IMR-90 (cell line): Measurements from ENCODE around the gene OR11G2.

Source experiments
- BHLHE40 ChIP-seq: fragments of 150-350 bp; IDR thresholded peaks from 2 replicates; pipeline ENCODE4 v1.6.1; 2016; ENCODE audit warnings: mild to moderate bottlenecking, low read depth, low read length
- MAFK ChIP-seq: IDR thresholded peaks from 2 replicates; pipeline ENCODE4 v1.6.1; 2012; ENCODE audit warnings: low read depth, low read length, improper control_type of control experiment
- MXI1 ChIP-seq: IDR thresholded peaks from 2 replicates; pipeline ENCODE4 v1.6.1; 2012; ENCODE audit warnings: low read depth, mild to moderate bottlenecking, low read length, moderate library complexity, borderline replicate concordance
- POLR2A ChIP-seq: IDR thresholded peaks from 2 replicates; pipeline ENCODE4 v1.6.1; 2012; ENCODE audit warnings: mild to moderate bottlenecking, low read depth, low read length
- RFX5 ChIP-seq: IDR thresholded peaks from 2 replicates; pipeline ENCODE4 v1.8.0; 2012; ENCODE audit warnings: low read depth, mild to moderate bottlenecking, low read length, moderate library complexity
- SMC3 ChIP-seq: fragments of 150-350 bp; IDR thresholded peaks from 2 replicates; pipeline ENCODE4 v1.6.1; 2016; ENCODE audit warnings: low read depth, mild to moderate bottlenecking, antibody characterized with exemption, low read length, moderate library complexity
- TF ChIP-seq, protein P1 (sequence below): conservative IDR thresholded peaks from 2 replicates; pipeline ENCODE4 v1.5.1; 2012; ENCODE audit warnings: mild to moderate bottlenecking, low read depth, low read length, improper control_type of control experiment
- TF ChIP-seq, protein P2 (sequence below): fragments of 150-350 bp; IDR thresholded peaks from 2 replicates; pipeline ENCODE4 v1.6.1; 2016; ENCODE audit warnings: low read depth, mild to moderate bottlenecking, low read length, moderate library complexity, borderline replicate concordance
- TF ChIP-seq, protein P3 (sequence below): fragments of 150-350 bp; IDR thresholded peaks from 2 replicates; pipeline ENCODE4 v1.6.1; 2017; ENCODE audit warnings: mild to moderate bottlenecking, antibody characterized with exemption, low read length, low read depth

DNA sequence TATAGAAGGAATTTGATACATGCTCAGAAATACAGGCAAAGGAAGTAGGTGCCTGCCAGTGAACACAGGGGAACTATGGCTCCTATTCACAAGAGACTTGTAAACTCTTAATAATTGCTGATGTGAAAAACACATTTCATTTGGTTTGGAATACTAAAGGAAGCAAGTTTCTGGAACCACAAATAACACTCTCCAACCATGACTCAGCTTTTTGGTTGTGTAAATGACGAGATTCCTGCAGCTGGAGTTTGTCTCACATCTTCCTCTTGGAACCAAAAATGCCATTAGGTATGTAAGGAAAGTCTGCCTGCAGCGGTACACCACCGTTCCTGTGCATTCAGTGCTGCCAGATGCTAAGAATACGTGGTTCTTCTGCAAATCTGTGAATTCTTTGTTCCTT lies 28.3 kb downstream of the OR11G2 start:
- TF ChIP-seq, protein P1, sequence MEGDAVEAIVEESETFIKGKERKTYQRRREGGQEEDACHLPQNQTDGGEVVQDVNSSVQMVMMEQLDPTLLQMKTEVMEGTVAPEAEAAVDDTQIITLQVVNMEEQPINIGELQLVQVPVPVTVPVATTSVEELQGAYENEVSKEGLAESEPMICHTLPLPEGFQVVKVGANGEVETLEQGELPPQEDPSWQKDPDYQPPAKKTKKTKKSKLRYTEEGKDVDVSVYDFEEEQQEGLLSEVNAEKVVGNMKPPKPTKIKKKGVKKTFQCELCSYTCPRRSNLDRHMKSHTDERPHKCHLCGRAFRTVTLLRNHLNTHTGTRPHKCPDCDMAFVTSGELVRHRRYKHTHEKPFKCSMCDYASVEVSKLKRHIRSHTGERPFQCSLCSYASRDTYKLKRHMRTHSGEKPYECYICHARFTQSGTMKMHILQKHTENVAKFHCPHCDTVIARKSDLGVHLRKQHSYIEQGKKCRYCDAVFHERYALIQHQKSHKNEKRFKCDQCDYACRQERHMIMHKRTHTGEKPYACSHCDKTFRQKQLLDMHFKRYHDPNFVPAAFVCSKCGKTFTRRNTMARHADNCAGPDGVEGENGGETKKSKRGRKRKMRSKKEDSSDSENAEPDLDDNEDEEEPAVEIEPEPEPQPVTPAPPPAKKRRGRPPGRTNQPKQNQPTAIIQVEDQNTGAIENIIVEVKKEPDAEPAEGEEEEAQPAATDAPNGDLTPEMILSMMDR = no peak
- TF ChIP-seq, protein P2, sequence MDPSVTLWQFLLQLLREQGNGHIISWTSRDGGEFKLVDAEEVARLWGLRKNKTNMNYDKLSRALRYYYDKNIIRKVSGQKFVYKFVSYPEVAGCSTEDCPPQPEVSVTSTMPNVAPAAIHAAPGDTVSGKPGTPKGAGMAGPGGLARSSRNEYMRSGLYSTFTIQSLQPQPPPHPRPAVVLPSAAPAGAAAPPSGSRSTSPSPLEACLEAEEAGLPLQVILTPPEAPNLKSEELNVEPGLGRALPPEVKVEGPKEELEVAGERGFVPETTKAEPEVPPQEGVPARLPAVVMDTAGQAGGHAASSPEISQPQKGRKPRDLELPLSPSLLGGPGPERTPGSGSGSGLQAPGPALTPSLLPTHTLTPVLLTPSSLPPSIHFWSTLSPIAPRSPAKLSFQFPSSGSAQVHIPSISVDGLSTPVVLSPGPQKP = no peak
- TF ChIP-seq BHLHE40 = no peak
- no peak for TF ChIP-seq POLR2A
- TF ChIP-seq, protein P3, sequence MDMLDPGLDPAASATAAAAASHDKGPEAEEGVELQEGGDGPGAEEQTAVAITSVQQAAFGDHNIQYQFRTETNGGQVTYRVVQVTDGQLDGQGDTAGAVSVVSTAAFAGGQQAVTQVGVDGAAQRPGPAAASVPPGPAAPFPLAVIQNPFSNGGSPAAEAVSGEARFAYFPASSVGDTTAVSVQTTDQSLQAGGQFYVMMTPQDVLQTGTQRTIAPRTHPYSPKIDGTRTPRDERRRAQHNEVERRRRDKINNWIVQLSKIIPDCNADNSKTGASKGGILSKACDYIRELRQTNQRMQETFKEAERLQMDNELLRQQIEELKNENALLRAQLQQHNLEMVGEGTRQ = no peak
- no peak for TF ChIP-seq RFX5
- no peak for TF ChIP-seq MAFK
- TF ChIP-seq SMC3 = no peak
- no peak for TF ChIP-seq MXI1
